ENCODE results near the gene KDM7A.
"Not testable (repeated sequence)": the region's sequence is repeated elsewhere in the genome, so short reads cannot be mapped to it uniquely, and the experiment has no call there.

KDM7A gene

DNA sequence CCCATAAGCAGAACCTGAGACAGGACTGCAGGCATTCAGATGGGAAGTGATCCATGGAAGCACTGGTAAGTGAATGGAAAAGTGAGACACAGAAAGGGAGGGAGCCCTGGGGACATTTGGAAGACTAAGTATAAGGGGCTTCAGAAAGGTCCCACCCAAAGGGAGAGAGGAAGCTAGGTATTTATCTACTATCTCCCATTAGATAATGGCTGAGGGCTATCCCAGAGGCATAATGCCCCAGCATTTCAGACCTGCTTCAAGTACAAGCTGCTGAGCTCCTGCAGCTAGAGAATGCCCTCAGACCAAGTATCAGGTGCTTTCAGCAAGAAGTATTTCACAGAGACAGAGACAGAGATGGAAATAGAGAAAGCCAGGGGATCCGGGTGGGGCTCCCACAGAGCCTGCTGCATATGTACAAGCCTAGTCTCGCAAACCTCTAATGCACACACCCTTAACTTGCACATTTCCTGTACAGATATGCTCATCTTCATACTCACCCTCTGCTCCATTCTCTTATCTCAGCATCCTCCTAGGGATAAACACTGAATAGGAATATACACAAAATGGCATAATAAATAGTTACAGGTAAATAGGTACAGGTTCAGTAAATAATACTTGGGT, 20.2 kb downstream of the KDM7A start:
- no peak for DNase-seq (ENCODE audit: low spot score)

DNA sequence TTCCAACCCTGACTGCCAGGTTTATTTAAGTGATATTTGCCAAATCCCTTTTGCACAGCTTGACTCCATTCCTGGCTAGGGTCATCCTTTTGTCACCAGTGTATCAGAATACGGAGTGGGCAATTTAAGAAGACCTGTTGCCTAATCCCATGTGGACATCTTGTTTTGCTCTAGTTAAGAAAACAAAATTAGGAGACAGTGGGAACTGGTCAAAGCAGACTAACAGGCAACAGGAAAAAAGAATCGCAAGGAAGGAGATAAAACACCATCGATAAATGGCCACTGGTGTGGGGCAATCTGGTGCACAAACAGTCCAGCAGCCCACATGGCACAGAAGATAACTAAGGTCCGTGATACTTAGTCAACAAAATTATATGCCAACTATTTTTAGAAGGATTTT, 21.4 kb downstream of the KDM7A start:
- no peak for DNase-seq (ENCODE audit: low spot score)

DNA sequence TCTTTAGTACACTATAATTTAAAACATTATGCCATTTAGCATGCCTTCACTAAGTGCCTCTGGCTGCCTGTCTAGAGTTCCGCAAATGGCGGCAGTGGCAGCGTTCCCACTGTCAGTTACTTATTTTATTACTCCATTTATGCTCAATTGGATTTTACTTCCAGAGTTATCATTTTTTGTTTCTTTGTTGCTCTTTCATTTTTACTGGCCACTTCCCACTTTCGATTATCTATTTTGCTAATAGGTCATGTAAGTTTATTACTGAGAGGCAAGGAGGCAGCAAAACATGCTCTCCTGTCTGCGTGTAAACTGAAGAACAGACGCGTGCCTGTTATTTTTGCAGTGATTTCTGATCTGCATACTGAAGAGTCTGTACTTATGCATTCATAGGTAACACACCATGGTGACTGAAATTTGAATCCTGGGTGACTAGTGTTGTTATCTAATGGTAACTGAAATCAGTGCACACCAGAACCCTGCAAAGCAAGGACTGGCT, 23.1 kb downstream of the KDM7A start:
- no peak for DNase-seq (ENCODE audit: low spot score)

DNA sequence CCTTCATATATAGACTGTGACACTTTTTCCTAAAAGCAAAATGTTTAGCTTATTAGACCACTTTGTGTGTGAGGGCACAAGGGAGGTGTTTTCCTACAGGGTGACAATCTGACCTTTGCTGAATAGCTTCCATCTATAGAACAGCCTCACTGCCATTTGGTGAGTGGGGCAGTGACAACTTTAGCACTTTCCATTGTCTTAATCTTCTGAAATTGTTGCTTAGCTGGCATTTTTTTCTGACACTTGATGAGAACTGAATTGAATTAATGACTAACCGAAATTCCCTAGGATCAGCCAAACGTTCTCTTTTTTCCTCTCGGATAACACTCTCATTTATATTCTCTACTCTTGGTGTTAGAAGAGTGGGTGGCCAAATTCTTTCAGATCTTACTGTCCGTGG, 30.2 kb downstream of the KDM7A start:
- no peak for DNase-seq (ENCODE audit: low spot score)

DNA sequence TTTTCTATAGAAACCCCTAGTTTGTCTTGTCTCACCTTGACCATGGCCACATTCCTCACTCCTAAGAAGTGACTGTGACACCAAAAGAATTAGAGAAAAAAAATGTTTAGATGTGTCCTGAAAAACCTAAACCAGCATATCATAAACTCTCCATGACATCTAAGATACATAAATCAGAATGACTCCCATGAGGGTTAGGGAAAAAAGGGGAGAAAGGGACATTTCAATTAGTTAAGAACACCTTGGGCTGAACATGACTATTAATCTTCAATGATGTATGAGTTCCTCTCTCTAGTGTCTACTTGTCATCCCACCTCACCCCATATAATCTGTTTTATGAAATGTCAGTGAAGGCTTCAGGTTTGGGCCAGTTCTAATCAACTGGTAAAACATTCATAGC, 31.1 kb downstream of the KDM7A start:
- DNase-seq (ENCODE audit: low spot score) = no peak

DNA sequence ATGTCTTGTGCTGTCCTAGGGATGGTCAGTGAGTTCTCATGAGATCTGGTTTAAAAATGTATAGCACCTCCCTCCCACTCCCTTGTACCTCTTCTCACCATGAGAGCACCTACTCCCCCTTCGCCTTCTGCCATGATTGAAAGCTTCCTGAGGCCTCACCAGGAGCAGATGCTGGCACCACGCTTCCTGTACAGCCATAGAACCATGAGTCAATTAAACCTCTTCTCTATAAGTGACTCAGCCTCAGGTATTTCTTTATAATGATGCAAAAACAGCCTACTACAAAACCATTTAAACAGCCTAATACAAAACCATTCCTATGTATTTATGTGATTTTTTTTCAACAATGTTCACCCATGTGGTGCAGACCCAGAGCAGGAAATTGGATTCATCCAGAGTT, 32.0 kb downstream of the KDM7A start:
- no peak for DNase-seq (ENCODE audit: low spot score)

DNA sequence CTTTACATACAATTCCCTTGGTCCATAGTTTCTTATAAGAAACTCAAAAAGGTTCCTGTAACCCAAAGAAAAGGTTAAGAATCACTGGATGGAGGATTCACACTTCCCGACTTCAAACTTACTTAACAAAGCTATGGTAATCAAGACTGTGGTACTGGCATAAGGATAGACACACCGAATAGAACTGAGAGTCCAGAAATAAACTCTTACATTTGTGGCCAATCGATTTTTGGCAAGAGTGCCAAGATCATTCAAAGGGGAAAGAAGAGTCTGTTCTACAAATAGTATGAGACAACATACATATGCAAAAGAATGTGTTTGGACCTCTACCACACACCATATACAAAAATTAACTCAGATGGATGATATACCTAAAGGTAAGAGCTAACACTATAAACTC, 32.8 kb downstream of the KDM7A start:
- DNase-seq (ENCODE audit: low spot score) = no peak

DNA sequence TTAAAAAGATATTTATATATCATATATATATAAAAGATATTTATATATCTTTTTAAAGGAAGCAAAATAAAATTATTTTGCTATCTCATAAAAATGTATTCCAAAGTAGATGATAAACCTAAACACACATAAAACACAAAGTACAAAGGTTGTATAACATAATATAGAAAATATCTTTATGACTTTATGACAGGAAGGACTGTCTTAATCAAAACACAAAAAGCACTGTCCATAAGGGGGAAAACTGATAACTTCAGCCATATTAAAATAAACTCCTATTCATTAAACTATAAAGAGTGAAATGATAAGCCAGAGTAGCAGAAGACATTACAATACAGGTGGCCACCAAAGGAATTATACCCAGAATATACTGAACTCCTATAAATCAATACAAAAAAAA, 34.8 kb downstream of the KDM7A start:
- DNase-seq (ENCODE audit: low spot score) = no peak

DNA sequence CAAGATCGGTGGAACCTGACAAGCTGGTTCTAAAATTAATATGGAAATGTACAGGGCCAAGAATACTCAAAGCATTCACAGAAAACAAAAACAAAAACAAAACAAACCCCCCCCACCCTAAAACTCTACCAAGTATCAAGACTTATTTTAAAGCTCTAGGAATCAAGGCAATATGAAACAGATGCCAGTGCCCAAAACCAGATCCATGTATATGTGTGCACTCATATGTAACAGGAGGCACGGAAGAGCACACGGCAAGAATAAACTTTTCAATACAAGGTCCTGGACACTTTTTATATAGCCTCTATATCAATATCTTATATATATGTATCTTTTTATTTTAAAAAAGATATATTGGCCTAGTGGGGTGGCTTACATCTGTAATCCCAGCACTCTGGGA, 35.5 kb downstream of the KDM7A start:
- DNase-seq (ENCODE audit: low spot score) = no peak

DNA sequence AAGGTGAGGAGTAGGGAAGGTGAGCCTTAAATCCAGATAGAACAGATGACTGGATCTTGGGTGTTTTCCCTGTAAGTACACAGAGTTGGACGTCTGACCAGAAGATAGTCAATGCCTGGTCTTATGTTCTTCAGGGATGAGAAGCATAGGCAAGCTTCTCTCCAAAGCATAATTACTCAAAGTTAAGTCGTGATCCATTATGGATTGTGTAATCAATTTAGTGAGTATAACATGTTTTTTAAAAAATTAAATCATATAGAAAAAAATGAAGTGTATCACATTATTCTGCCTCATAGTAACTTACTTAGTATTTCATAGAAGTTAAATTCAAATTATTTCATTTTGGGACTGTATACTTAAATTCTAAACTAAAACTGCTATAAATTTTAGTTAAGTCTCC, 39.7 kb downstream of the KDM7A start:
- no peak for DNase-seq (ENCODE audit: low spot score)

DNA sequence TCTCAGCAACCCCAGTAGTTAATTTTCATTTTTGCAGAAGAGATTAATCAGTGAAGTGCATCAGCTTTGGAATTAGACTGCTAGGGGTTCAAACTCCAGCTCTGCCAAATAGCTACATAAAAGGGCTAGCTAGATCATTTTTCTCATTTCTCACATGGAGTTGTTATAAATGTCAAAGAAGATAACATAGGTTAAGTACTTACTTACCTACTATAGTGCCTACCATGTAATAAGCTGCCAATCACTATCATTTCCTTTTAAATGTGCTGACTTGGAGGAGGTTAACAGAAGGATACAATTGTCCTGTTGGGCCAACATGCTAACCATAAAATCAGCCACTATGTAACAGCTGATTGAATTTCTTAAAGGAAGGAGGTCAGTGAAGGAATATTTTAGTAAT, 40.7 kb downstream of the KDM7A start:
- DNase-seq (ENCODE audit: low spot score) = no peak

DNA sequence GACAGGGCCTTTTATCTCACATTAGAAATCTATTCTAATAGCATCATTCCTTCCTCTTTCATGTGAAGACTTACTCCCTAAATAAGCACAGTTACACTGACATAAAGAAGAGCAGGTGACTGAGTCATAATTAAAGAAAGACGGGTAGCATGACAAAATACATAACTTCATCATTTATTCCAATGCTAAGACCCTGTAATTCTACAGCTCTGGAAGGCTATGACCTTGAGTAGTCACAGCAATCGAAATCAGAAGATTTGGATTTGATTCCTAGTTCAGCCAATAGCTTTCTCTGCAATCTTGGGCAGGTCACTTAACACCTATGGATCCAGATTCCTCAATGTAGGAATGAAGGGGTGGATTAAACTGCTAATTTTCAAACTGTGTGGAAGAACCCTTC, 42.7 kb downstream of the KDM7A start:
- DNase-seq (ENCODE audit: low spot score) = no peak

DNA sequence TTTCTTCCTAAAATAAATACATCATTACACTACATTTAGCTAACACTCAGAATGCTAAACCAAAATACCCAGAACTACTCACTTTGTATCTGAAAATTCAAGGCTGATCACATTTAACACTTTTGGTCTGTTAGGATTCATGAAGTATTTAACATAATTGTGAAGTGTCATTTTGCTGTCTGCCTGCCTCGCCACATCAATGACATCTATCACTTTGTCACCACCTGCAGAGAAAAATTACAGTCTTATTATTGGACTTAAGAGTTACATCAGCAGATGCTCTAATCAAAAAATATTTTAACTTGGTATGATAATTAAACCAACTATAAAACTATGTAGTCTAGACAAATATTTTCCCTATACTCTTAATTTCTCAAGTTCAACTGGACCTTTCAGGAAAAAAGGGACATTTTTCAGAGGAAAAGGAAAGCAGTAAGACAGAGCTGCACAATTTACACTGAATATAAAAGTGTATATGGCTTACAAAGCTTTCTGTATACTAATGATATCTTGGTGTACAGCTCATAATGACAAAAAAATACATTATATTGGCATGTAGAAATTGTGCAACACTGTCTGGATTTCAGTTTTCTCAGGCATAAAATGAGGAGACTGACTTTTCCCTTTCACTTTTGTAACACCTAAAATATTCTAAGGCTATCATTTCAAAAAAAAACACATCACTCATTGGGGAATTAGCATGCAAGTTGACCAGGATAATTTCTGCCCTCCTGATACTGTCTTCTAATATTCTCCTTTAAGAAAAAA, 49.2 kb downstream of the KDM7A start:
- no peak for DNase-seq (ENCODE audit: low spot score)

DNA sequence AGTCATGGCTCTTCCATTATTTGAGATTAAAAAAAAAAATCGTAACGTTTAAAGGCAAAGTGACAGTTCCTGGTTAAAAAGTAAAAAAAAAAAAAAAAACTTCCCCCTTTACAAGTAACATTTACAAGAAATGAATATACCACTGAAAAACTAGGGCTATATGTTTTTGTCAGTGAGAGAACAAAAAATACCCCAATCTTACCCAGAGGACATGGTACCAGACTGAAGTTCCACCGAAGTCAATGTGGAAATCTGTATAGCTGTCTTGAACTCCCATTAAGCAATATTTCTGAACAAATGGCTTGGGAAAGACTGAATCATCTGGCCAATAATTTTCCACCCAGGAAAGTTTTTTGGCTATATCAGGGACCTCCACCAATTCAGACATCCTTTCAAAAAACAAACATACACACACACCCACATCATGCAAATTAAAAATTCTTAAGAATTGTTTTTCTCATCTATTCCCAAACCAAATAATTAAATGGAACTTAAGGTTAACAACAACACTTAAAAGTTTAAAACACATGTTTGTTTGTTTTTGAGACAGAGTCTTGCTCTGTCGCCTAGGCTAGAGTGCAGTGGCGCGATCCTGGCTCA, 50.2 kb downstream of the KDM7A start:
- no peak for DNase-seq (ENCODE audit: low spot score)

DNA sequence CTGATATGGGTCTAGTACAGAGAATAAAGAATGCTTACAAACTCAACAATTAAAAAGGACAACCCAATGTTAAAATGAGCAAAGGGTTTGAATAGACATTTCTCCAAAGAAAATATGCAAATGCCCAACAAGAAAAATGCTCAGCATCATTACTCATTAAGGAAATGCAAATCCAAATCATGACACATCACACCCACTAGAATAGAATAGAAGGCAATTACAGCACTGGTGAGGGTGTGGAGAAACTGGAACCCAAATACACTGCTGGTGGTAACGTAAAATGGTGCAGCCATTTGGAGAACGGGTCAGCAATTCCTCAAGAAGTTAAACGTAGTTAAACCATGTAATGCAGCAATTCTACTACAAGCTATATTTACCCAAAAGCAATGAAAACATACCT, 53.8 kb downstream of the KDM7A start:
- DNase-seq (ENCODE audit: low spot score) = no peak

DNA sequence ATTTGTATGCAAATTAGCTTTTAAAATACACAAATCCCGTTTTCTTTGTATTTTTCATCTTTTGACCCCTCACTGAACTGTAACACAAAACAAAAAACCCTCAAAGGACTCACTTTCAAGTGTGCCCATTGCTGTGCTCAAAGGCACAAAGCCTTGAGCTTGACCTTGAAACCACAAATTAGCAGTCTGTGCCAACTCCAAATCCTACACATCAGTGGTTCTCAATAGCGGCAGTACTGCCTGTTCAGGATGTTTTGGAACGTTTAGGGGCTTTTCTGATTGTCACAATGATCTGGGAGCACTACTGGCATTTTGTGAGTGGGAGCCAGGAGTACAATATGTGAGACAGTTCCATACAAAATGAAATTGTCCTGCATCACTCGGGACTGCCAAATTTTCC, 55.5 kb downstream of the KDM7A start:
- DNase-seq (ENCODE audit: low spot score) = no peak

DNA sequence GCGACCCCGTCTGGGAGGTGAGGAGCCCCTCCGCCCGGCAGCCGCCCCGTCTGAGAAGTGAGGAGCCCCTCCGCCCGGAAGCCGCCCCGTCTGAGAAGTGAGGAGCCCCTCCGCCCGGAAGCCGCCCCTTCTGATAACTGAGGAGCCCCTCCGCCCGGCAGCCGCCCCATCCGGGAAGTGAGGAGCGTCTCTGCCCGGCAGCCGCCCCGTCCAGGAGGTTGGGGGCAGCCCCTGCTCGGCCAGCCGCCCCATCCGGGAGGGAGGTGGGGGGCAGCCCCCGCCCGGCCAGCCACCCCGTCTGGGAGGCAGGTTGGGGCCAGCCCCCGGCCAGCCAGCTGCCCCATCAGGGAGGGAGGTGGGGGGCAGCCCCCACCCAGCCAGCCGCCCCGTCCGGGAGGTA, 62.0 kb downstream of the KDM7A start:
- DNase-seq (ENCODE audit: low spot score) = not testable (repeated sequence)

DNA sequence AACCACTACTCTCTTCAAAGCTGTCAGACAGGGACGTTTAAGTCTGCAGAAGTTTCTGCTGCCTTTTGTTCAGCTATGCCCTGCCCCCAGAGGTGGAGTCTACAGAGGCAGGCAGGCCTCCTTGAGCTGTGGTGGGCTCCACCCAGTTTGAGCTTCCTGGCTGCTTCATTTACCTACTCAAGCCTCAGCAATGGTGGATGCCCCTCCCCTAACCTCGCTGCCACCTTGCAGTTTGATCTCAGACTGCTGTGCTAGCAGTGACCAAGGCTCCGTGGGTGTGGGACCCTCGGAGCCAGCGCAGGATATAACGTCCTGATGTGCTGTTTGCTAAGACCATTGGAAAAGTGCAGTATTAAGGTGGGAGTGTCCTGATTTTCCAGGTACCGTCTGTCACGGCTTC, 68.0 kb downstream of the KDM7A start:
- DNase-seq (ENCODE audit: low spot score) = not testable (repeated sequence)

DNA sequence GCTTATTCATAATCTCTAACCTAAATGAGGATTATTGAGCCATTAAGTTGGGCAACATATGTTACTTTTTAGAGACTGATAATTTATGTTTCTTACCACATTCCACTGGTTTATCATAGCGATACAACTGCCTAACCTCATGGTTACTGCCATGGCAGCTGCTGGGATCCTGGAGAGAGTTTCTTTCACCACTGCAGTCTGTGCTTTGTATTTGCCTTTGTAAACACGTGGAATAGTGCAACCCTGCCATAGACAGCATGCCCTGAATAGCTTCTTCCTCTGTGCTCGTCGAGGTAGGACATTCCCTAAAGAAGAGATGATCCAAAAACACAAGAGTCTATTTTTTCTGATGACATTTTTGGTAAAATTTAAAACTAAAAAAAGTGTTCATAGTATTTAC, 80.3 kb downstream of the KDM7A start:
- no peak for DNase-seq (ENCODE audit: low spot score)

DNA sequence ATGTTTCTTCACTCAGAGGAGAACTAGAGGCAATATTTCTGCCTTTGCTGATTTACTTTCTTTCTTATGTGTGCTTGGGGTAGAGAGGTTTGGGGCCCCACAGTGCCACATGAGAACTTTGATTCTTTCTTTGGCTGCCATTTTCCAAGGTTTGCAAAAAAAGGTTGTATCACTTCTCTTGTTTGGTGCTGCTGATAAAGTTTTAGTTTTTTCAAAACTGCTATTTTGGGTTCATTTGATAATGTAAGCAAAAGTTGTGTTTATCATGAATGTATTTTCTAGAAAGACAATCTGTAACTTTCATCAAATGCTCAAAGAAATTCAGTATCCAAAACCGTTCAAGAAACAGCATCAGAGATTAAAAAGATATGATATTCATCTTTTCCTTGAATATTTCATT, 83.4 kb downstream of the KDM7A start:
- DNase-seq (ENCODE audit: low spot score) = no peak

DNA sequence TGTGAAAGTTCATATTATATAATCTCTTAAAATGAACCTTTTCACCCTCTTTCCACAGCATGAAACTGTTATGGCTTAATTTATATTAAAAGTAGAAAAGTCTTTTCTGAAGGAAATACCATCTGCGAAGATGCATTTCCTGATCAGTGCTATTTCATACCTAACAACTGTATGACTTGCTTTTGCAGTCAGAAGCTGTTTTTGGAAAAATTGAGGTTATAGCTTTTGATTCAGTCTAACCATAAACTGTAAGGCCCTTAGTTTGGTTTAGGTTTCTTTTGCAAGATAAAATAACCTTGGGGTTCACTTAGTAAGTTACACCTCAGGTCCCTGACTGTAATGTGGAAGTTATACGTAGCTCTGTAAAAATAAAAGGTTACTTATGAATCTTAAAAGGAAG, 91.3 kb downstream of the KDM7A start:
- no peak for DNase-seq (ENCODE audit: low spot score)

DNA sequence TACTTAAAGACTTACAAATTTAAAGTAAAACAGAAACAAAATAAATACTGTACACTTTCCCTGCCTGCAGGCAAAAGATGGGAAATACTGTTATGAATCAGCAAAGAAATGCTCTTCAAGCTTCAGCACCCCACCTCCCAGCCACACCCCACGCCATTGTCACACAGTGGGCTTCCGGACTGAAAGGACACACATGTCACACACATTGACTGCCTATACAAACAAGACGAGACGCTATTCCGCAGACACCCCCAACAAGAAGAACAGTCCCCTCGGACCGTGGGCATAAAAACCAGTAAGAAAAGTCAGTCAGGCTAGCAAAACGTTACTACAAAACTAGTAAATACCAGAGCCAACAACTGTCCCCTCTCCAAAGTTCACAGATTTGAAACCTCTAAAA, 91.8 kb downstream of the KDM7A start:
- no peak for DNase-seq (ENCODE audit: low spot score)

DNA sequence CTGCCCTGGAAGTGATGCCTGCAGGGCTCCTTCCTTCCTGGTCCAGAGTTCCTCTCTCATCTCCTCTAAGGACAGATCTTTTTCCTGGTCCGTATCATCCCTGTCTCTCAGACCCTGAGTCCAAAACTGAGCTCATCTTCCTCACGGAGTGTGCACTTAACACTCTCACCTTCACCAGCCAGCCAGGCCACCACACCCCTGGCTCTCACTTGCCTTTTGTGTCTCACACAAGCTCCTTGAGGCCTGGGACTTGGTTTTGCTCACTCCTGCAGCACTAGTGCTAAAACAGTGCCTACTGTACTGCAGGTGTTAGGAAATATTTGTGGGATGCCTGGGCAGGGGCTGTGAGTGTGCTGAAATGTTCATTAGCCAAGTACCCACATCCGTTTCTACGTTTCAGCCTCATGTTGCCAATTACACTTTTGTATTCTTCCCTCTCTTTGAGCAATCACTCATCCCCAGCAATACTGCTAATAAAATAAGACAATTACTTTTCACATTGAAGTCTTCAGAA, 92.6 kb downstream of the KDM7A start:
- DNase-seq (ENCODE audit: low spot score) = no peak

All from iPS-NIHi11 (cell line).